NCI-H2227 treated with DMSO at 0.1 percent for 48 hours (cell line): ENCODE data around the gene NUDT1.

ENCODE experiments used
- DNase-seq: peaks from one replicate; lab custom pipeline; 2025; lab: John Stamatoyannopoulos, UW

NUDT1 gene

DNA sequence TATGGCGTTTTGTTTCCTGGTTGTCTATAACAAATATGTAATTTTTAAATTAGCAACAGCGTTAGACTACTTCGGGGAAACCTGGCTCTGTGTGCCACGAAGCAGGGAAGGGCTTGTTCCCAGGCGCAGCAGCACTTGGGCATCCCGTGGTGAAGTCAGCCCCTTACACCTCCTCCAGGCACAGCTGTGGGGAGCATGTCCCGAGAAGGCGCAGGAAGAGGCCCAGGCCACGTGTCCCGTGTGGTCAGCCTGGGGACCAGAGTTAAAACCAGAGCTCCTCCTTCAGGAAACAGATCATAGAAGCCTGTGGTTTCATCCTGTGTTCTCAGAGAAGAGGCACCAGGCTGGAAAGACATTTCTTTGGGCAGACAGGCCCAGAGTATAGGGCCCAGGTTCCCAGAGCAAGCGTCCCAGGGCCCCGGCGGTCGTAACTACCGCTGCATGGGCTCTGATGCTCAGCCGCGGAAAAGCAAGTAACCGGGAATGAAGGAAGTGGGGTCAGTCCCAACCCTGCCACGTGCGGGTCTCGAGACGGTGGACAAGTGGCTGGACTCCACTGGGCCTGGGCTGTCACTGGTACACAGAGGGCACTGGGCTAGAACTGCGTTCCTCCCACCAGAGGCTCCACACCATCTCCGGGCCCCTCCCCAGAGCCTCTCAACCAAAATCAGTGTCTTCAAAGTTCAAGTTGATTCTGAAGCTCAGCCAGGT is 7.1 kb downstream of the NUDT1 start:
- DNase-seq: no peak

DNA sequence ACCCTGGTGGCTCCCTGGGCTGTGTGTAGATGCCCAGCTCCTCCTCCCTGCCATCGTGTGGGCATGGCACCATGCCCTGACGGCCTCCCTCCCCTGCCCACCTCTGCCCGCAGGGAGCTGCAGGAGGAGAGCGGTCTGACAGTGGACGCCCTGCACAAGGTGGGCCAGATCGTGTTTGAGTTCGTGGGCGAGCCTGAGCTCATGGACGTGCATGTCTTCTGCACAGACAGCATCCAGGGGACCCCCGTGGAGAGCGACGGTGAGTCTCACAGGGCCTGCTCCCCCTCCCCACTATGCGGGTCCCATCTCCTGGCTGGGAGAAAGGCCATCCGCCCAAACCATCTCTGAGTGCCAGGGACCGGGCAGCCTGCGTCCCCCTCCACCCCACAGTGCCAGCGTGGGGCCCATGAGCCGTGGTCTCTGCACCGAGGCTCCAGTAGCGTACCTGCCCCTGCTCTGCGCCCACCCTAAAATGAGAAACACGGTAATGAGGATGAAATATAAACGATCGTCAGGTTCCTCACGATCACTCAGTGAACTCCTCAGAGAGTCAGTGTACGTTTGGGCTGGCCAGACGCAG is 7.8 kb downstream of the NUDT1 start:
- no peak for DNase-seq

DNA sequence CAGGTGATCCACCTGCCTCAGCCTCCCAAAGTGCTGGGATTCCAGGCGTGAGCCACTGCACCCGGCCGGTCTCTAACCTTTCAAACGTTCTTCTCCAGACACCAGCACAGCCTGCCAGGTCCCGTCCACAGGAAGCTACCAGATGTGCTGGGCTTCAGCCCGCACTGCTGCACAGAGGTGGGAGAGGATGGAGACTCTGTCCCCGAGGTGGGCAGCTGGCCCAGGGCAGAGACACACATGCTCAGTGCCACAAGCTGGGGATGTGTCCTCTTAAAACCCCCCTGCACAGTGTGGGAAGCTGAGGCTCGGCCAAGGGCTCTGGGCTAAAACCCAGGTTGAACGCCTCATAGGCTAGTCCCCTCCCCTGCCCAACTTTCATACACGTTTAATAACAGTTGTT is 9.4 kb downstream of the NUDT1 start:
- no peak for DNase-seq

DNA sequence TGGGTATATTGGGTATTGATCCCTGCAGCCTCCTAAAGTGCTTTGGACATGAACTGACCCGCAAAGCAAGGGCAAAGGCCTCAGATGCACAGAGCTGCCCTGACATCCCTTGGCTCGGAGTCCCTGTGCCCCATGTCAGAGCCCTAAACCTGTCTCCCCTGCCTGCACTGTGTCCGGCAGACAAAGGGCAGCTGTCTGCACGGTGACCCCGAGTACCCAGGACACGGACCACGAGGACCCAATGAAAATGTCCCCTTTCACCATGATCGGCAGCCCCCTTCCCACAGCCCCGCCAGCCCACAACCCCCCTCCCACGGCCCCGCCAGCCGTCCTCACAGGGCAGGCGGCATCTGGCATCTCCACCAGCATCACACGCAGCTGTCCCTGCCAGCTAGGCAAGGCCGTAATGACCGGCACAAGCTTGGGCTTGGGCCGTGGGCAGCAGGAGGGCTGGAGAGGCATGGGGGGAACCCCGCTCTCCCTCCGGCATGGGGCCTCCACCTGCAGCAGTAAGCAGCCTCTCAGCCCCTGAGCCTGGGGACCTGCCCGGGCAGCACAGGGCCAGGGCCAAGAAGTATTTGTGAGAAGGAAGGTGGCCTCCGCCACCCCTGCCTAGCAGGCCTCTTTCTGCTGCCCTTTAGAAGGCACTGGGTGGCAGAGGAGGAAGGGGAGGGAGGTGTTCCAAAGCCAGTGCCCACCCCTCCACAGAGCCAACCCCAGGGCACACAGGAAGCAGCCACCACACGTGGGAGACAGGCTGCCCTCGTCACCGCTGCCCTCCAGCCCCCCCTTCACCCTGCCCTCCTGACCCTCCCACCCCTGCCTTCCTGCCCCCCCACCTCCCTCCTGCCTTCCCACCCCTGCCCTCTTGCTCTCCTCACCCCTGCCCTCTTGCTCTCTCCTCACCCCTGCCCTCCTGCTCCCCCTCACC is 10.1 kb downstream of the NUDT1 start:
- no peak for DNase-seq

DNA sequence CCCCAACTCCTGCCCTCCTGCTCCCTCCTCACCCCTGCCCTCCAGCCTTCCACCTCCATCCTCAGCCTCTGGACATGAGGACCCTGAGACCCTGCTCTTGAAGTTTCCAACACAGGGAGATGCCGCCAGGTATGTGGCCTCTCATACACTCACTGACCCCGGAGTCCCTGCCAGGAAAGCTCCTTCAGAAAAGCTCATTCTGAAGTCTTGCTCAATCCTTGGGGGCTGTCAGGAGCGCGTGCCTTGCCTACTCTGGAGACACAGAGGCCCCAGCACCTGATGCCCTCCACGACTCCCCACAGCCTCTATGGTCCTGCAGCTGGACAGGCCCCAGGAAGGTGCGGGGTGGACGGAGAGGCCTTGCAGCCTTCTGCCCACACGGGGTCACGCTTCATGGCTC is 11.0 kb downstream of the NUDT1 start:
- DNase-seq: no peak

DNA sequence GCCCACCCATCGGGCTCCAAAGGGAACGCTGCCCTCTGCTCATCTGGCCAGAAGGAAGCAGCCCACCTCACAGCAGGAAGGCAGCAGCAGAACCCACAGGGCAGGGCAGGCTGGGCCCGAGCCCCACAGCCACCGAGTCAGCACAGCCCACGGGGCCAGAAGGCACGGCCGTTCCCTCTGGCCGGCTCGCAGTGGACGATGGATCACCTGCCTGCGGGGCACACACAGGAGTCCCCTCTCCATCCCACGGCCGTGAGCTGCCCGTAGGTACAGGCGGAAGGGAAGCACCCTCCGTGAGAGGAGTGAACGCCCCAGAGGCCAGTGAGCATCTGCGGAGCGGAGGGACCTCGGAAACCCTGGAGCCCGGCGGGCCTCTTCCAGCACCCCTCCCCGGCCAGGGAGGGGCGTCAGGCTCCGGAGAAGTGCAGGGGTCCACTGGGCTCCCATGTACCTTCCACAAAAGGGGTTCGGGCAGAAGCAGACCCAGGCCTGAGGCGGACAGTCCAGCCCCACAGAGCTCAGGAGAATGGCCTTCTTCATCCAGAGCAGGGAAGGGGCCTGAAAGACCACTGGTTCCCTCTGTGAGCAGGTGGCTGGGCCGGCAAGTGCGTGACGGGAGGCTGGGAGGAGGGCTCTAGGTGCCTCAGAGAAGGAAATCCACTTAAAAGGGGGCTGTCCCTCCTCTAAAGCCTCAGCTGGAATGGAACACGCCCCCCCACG is 11.7 kb downstream of the NUDT1 start:
- no peak for DNase-seq

DNA sequence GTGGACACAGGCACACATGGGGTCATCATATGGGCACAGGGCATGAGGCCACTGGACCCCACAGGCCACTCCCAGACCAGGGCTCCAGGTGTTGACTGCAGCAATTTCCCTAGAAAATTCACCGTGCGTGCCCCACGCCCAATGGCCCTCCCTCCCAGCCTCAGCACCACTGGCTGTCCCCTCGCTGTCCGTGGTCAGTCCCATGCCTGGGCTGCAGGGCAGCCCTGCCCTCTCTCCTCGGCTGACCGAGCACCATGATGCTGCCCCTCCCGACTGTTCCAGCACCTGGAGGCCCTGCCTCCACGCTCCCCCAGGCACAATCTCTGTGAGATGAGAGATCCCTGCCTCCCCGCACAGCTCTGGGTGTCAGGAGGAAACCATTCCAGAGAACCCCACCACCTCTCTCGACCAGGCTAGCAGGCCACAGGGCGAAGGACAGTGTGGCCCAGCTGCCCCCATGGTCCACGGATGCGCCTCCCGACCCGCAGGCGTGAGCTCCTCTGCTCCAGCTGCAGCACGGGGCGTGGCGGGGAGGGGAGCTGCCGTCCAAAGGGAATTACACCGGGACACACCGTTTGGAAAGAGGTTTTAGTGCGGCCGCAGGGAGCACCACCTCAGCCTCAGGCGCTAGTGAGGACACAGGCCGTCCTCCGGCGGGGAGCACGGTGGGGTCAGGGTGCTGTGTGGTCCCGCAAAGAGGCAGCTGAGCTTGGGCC is 12.6 kb downstream of the NUDT1 start:
- no peak for DNase-seq

DNA sequence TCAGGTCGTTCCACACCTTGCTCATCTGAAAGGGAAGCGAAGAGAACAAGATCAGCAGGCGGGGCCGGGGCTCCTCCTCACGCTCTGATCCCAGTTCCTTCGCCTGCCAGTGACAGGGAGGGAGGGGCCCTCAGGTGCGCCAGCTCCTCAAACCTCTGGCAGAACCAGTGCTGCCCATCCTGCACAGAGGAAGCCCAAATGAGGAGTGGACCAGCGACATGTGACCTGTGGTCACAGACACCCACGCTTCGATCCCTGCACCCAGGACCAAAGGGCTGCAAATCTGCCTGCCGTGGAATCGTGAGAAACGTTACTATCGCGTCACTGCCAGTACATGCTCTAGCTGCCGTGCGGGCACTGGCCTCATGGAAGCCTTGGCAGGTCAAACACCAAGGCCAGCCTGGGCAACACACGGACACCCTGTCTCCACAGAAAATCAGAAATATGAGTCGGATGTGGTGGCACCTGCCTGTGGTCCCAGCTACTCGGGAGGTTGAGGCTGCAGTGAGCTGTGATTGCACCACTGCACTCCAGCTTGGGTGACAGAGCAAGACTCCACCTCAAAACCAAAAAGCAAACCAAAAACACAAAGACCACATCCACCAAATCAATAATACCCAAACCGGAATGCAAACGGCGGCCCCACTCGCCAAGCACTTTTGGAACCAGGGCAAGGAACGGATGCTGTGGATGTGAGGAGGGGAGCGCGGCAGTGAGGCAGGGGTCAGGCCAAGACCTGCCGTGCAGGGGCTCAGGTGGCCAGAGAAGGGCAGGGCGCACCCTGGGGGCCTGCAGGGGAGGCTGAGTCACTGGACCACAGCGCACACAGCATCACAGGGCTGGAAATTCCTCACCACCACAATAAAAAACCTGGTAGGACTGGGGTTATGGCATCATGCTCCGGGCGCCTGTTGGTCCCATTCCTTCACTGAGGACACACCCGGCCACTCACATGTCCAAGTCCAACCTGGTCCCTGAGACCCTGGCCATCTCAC is 13.4 kb downstream of the NUDT1 start:
- no peak for DNase-seq

DNA sequence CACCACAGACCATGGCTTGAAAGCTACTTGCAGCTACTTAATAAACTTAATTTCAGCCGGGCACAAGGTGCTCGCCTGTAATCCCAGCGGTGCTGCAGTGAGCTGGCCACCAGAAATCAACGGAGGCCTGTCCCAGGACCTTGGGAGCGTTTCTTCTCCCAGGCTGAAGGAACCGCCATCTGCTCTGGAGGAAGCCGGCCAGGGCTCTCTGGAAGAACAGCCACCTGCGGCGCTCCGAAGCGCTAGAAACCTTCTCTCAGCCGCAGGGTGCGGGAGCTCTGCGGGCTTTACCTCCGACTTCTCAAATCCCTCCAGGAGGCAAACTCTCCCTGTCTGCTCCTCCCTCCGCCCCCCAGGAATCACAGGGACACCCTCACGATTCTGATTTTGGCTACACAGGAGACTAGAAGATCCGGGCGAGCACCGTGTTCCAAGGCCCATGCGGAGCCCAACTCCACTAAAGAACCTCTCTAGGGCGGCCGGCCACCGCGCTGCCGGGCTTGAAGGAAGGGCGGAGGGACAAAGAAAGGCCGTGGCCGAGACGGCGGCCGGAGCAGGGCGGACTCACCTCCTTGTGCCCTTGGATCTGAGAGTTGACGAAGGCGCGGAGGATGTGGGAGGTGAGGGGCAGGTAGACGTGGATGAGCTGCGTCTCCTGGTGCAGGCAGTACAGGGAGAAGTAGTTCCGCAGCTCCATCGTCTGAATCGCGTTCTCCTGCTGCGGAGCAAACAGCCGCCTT is 14.4 kb downstream of the NUDT1 start:
- no peak for DNase-seq

DNA sequence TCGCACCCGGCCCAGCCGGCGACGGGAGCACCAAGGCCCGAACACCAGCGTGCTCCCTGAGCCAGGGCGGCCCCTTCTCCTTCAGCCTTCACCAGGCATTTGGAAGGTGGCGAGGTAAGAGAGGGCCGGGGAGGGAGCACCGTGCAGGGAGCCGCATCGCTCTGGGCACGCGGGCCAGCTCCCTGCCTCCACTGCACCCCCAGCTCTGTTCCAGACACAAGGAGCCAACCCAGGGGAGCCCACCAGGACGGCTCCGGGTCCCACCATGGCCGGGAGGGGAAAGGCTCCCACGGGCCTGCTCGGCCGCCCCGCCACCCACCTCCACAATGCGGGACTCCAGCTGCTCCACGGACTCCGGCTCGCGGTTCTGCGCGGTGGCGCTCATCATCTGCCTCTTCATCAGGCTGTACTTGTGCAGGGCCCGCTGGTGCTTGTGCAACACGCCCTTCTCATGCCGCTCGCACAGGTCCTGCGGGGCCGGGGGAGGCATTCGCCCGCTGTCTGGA is 15.1 kb downstream of the NUDT1 start:
- DNase-seq: no peak

DNA sequence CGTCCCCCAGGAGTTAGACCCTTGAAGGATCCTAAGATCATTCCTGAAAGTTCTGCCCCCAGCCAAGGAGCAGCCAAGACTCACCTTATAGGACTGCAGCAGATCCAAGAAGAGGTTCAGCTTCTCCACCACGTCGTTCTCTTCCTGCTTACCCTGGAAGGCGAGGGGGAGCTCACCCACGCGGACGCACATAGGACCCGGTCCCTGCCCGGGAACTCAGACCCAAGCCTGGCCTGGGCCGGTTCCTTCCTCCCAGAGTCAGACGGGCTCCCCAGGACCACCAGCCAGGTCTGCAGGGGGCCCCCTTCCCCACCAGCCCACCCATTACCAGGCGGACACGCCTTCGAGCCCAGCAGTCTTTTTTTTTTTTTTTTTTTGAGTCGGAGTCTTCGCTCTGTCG is 15.6 kb downstream of the NUDT1 start:
- no peak for DNase-seq

DNA sequence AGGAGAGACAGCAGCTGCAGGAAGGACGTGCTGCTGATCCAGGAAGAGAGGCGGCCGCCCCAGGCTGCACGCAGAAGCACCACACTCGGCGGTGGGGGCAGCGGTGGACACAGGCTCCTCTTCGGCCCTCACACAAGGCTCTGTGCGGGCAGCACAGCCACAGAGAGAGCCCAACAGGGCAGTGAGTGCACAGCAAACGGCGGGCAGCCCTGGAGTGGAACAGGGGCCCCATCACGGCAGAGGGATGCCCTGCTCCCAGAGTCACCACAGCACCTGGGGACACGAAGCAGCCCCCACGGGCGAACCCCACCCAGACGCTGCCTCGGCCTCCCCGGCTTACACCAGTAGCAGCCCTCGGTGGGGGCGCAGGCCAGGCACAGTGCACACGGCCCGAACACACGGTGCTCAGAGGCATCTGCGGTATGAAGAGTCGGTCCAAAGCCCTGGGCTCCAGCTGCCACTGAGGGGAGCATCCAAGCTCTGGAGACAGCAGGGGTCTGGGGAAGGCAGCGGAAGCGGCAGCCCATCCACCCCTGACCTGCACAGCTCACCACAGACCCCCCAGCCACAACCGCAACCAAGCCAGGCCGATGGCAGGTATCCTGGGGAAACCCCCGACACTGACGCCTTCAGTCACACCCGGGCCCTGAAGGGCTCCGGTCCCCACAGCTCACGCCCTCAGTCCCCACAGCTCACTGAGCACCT is 16.8 kb downstream of the NUDT1 start:
- no peak for DNase-seq

DNA sequence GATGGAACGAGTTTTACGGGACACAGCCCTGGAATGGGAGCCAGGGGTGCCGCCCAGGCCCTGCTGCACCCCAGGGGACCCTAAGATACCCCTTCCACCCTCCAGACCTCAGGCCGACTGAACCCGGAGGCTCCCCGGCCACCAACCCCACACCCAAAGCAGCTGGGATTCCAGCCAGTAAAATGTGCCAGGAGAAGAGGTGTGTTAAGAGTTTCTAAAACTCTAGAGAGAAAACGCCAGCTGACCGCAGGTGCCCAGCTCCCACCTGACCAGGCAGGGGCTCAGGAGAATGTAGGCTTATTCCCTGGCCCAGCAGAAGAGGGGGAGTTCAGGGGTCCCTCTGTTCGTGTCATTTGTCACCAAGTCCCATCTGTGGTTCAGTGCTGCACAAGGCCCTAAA is 17.5 kb downstream of the NUDT1 start:
- DNase-seq: no peak

DNA sequence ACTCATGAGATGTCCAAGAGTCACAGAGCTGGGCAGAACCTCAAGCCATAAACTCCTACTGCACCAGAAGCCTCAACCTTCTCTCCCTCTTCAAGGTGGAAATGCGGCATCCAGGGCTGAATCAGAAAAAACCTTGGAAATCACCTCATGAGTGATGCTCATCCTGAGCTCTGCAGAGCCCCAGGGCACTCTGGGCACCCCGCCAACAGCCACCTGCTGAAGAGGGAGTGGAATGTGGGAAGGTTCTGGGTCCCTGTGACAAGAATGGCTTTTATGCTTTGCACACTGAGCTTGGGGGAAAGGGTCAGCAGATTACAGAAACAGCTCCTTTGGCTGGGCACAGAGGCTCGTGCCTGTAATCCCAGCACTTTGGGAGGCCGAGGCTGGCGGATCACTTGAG is 18.8 kb downstream of the NUDT1 start:
- no peak for DNase-seq

DNA sequence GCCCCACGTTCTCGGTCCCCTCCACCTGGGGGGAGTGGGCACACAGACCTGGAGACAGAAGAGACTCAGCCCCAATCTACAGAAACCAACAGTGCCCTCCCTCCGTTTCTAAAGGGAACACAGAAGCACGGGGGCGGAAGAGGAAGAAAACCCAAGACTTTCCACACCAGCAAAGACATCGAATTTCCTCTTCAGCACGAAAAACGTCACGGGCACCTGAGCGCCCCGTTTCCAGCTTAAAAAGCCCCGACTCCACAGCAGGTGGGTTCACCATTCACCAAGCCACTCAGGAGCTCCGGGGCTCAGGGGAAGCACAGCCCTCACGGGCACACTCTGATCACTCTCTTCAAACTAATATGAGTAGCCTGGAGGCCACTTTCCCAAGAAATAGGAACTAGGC is 19.6 kb downstream of the NUDT1 start:
- DNase-seq: no peak

DNA sequence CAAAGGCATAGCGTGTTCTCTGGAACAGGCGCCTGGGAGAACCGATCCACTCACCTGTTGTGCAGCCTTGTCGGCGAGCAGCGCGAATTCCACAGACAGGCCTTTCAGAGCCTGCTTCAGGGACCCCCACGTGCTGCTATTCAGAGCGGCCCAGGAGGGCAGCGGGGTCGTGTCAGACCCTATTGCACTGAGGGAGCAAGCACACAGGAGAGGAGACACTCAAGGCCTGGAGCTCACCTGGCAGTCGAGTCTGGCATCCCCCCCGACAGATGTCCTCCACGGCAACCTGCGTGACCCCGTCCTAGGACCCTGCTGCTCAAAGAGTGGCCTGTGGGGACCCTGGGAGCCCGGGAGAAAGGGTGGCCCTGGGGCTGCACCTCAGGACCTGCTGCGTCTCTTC is 21.1 kb downstream of the NUDT1 start:
- DNase-seq: no peak

DNA sequence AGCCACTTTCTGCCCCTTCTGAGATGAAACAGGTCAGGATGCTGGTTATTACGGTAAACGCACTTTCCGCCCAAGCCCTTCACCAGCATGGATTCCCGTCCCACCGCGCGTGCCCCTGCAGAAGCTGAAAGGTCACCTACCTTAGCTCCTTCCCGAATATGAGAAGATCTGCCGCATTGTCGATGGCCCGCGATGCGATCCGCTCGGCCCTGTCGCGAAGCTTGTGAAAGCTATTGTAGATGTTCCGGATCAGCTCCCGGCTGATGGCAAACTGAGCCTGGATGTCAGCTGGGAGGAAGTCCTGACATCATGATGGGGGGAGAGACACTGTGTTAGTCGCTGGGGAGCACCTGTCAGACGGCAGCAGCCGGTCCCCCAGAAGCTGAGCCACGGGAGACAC is 22.1 kb downstream of the NUDT1 start:
- no peak for DNase-seq

DNA sequence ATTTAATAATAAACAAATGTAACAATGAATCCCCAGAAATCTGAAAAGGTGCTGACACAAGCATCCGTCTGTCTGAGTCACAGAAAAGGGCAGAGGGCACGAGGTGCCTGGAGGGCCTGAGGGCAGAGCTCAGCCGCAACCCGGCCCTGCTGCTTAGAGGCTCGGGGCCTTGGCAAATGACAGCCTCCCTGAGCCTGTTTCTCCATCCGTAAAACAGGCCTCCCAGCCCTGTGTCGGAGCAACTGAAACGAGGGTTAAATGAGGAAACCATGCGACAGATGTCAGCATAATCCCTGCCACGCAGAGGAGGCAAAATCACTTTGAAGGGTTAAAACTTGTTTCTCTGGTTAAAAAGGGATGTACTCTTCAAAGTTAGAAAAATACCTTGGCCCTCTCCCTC is 24.9 kb downstream of the NUDT1 start:
- no peak for DNase-seq
